B cell (primary cell): ENCODE data around the gene TBC1D23. TPM values are rescaled to one million over a fixed set of nuclear protein-coding genes. Genes with fewer than 3 reads are reported as not detected.

ENCODE experiments used
- ATAC-seq: fragments of 200-7000 bp; cut with Tn5 transposase; one replicate; pipeline ENCODE4 v1.10.0; 2021; ENCODE audit warnings: low read depth, mild to moderate bottlenecking, moderate number of reproducible peaks, moderate library complexity
- CTCF ChIA-PET: fragments of 350-600 bp; sonication (Branson Sonifier 250); formaldehyde crosslinking; loops from one replicate; lab custom pipeline; 2021; ENCODE audit warnings: antibody characterized with exemption, inconsistent platforms; lab: Charles Lee
- POLR2A ChIA-PET: fragments of 350-600 bp; sonication (Branson Sonifier 250); formaldehyde crosslinking; loops from one replicate; lab custom pipeline; 2021; ENCODE audit warnings: antibody characterized with exemption; lab: Charles Lee
- DNase-seq: peaks from one replicate; pipeline ENCODE4 v3.0.0; 2013
- H2AFZ ChIP-seq: 2 replicates; pipeline ENCODE4 v1.6.1; 2012; ENCODE audit warnings: mild to moderate bottlenecking, low read depth, low read length; ENCODE audit not compliant: insufficient read depth, poor library complexity, severe bottlenecking
- H3K27ac ChIP-seq, 2 donors: 1 replicate in 1 of 2; 2 replicates in 1 of 2; pipeline ENCODE4 v1.5.1; 2012 to 2013; ENCODE audit warnings: low read length in 2 of 2, mild to moderate bottlenecking in 2 of 2, moderate library complexity in 1 of 2
- H3K27me3 ChIP-seq, 4 experiments: fragments of 200-600 bp in 1 of 4; sonication (generic) in 1 of 4; replicated peaks in 1 of 4; 1 replicate in 2 of 4; 2 replicates in 2 of 4; pipeline versions ENCODE4 v1.6.1 to v1.7.0; 2013 to 2016; ENCODE audit warnings: low read length in 3 of 4, mild to moderate bottlenecking in 2 of 4, mixed read lengths in 1 of 4, moderate library complexity in 1 of 4; ENCODE audit not compliant: insufficient read depth in 4 of 4, control insufficient read depth in 3 of 4; ENCODE audit errors: control extremely low read depth in 1 of 4
- H3K36me3 ChIP-seq, 2 experiments: replicated peaks in 1 of 2; 1 replicate in 1 of 2; 2 replicates in 1 of 2; pipeline versions ENCODE4 v1.6.1 to v1.7.1; 2013; ENCODE audit warnings: low read length in 1 of 2; ENCODE audit not compliant: insufficient read depth in 2 of 2, control insufficient read depth in 1 of 2; ENCODE audit errors: control extremely low read depth in 1 of 2, extremely low read depth in 1 of 2
- H3K4me1 ChIP-seq, 2 donors: fragments of 200-600 bp in 1 of 2; sonication (generic) in 1 of 2; 1 replicate in 1 of 2; 2 replicates in 1 of 2; pipeline versions ENCODE4 v1.5.1 to v1.6.1; 2013 to 2017; ENCODE audit warnings: low read length in 2 of 2; ENCODE audit not compliant: control insufficient read depth in 2 of 2, insufficient read depth in 2 of 2
- H3K4me2 ChIP-seq: replicated peaks from 2 replicates; pipeline ENCODE3; 2012; ENCODE audit warnings: mild to moderate bottlenecking, low read depth, low read length; ENCODE audit not compliant: poor library complexity, severe bottlenecking
- H3K4me3 ChIP-seq, 5 experiments: fragments of 200-600 bp in 1 of 5; sonication (generic) in 1 of 5; 1 replicate in 3 of 5; 2 replicates in 2 of 5; pipeline versions ENCODE4 v1.5.1 to v1.7.0; 2011 to 2016; ENCODE audit warnings: low read length in 4 of 5, mild to moderate bottlenecking in 4 of 5, low read depth in 2 of 5, control low read depth in 1 of 5, moderate library complexity in 1 of 5; ENCODE audit not compliant: insufficient read depth in 1 of 5; ENCODE audit errors: control extremely low read depth in 1 of 5, extremely low read depth in 1 of 5
- H3K79me2 ChIP-seq: fragments of 200-600 bp; sonication (generic); one replicate; pipeline ENCODE4 v1.6.0; 2016; ENCODE audit warnings: low read length; ENCODE audit not compliant: control insufficient read depth, insufficient read depth
- H3K9ac ChIP-seq: fragments of 200-600 bp; sonication (generic); 2 replicates; pipeline ENCODE4 v1.6.1; 2017; ENCODE audit warnings: mild to moderate bottlenecking, low read length, moderate library complexity
- H3K9me3 ChIP-seq, 3 donors: one replicate each; pipeline versions ENCODE4 v1.6.1 to v1.7.1; 2013; ENCODE audit warnings: low read length in 2 of 3; ENCODE audit not compliant: control insufficient read depth in 2 of 3, insufficient read depth in 1 of 3; ENCODE audit errors: control extremely low read depth in 1 of 3
- H4K20me1 ChIP-seq: 2 replicates; pipeline ENCODE4 v1.6.0; 2012; ENCODE audit warnings: mild to moderate bottlenecking, low read length; ENCODE audit not compliant: insufficient read depth, control insufficient read depth, poor library complexity, severe bottlenecking
- H3K27ac Mint-ChIP-seq: one replicate; pipeline ENCODE4 v1.8.0; 2021; ENCODE audit warnings: mixed read lengths
- H3K27me3 Mint-ChIP-seq: one replicate; pipeline ENCODE4 v1.8.0; 2021; ENCODE audit warnings: mixed read lengths
- H3K4me1 Mint-ChIP-seq: one replicate; pipeline ENCODE4 v1.8.0; 2021; ENCODE audit warnings: mixed read lengths
- H3K4me3 Mint-ChIP-seq: one replicate; pipeline ENCODE4 v1.8.0; 2021; ENCODE audit warnings: mixed read lengths
- H3K9me3 Mint-ChIP-seq: one replicate; pipeline ENCODE4 v1.8.0; 2022; ENCODE audit warnings: mixed read lengths; ENCODE audit not compliant: insufficient read depth
- EZH2 ChIP-seq: IDR thresholded peaks from 2 replicates; pipeline ENCODE4 v1.6.1; 2012; ENCODE audit warnings: borderline replicate concordance, low read depth, mild to moderate bottlenecking, moderate library complexity, low read length; ENCODE audit not compliant: insufficient read depth, poor library complexity, severe bottlenecking
- WGBS: methylation state at CpG from one replicate; pipeline ENCODE4 v1.1.5; 2013; ENCODE audit warnings: missing lambda C conversion rate; ENCODE audit not compliant: insufficient coverage; 5-methylcytosine and 5-hydroxymethylcytosine counted together
- intact Hi-C: fragments of 100-400 bp; cut with micrococcal nuclease; formaldehyde crosslinking; loops from one replicate; pipeline ENCODE4 v1.10.0; 2022
- polyA plus RNA-seq: library from polyadenylated mRNA; depleted of rRNA; stranded (reverse); fragments of >200 nt; gene quantifications from 2 replicates; pipeline ENCODE4 v1.2.3, GENCODE V29; 2012
- total RNA-seq, 2 donors: library from RNA; stranded (reverse); fragments of 120-200 nt in 1 of 2; gene quantifications; 1 replicate in 1 of 2; 2 replicates in 1 of 2; pipeline versions ENCODE4 v1.2.3 to v1.2.4, GENCODE V29; 2013 to 2022
- TF ChIP-seq, protein P1 (sequence below): fragments of 200-600 bp; IDR thresholded peaks from one replicate; pipeline ENCODE4 v1.8.0; 2022; ENCODE audit warnings: antibody characterized with exemption, mild to moderate bottlenecking

TBC1D23 gene
- total and polyA plus RNA-seq, 2 donors (not counting 1 experiment from before 2014, with no cell fraction given) = 7.2 to 36.5 TPM

DNA sequence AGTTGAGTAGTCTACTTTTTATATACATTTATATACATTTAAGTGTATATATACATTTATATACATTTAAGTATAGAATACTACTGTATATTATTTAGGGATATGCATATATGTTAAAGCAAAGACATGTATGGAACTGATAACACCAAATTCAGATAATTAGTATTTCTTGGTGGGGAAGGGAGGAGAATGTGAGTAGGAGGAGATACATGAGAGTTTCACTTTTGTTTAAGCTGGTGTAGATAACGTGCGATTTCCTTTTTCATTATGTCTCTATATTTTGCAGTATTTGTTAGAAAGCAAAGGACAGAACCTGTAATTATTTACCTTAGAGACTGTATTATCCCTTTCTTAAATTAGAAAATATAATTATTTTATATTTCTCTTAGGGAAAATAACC lies 57.1 kb downstream of the TBC1D23 start:
- no peaks in the 10 kb centered on the region for H3K9me3 ChIP-seq
- no peak overlapping the region for H3K4me2 ChIP-seq
- WGBS = no CpG with 5 or more reads among the region's 2 CpGs
- intact Hi-C loops = loop anchor here (2.0 to 5.0 kb wide), 2 partner anchors 17 to 486 kb away; partner anchors contain the start of gene NIT2
- TF ChIP-seq EZH2 = no peak
- TF ChIP-seq, protein P1, sequence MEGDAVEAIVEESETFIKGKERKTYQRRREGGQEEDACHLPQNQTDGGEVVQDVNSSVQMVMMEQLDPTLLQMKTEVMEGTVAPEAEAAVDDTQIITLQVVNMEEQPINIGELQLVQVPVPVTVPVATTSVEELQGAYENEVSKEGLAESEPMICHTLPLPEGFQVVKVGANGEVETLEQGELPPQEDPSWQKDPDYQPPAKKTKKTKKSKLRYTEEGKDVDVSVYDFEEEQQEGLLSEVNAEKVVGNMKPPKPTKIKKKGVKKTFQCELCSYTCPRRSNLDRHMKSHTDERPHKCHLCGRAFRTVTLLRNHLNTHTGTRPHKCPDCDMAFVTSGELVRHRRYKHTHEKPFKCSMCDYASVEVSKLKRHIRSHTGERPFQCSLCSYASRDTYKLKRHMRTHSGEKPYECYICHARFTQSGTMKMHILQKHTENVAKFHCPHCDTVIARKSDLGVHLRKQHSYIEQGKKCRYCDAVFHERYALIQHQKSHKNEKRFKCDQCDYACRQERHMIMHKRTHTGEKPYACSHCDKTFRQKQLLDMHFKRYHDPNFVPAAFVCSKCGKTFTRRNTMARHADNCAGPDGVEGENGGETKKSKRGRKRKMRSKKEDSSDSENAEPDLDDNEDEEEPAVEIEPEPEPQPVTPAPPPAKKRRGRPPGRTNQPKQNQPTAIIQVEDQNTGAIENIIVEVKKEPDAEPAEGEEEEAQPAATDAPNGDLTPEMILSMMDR = no peak
- H3K9me3 Mint-ChIP-seq = no peaks in the 10 kb centered on the region
- H3K36me3 ChIP-seq = peaks cover 14 to 17% of the 10 kb centered on the region in 2 experiments
- H3K79me2 ChIP-seq = no peaks in the 10 kb centered on the region
- no peaks in the 10 kb centered on the region for H3K27me3 ChIP-seq
- H2AFZ ChIP-seq = no peak overlapping the region
- no peaks in the 10 kb centered on the region for H3K27me3 Mint-ChIP-seq
- no peak overlapping the region for H3K27ac Mint-ChIP-seq
- ChIA-PET POLR2A (no interaction called here), CTCF (interaction anchor here (2.0 to 3.9 kb wide), 2 partner anchors 249 to 273 kb away, joined by 7 to 46 read pairs; no protein-coding TSS in a partner anchor)
- no peak overlapping the region for H3K27ac ChIP-seq
- ATAC-seq (no peak), DNase-seq (no peak)
- H3K4me1 ChIP-seq = peaks cover 0 to 5% of the 10 kb centered on the region in 2 donors
- H3K4me1 Mint-ChIP-seq = no peaks in the 10 kb centered on the region
- H3K4me3 Mint-ChIP-seq = no peak overlapping the region
- no peak overlapping the region for H3K9ac ChIP-seq
- H4K20me1 ChIP-seq = no peaks in the 10 kb centered on the region
- H3K4me3 ChIP-seq = no peak overlapping the region

DNA sequence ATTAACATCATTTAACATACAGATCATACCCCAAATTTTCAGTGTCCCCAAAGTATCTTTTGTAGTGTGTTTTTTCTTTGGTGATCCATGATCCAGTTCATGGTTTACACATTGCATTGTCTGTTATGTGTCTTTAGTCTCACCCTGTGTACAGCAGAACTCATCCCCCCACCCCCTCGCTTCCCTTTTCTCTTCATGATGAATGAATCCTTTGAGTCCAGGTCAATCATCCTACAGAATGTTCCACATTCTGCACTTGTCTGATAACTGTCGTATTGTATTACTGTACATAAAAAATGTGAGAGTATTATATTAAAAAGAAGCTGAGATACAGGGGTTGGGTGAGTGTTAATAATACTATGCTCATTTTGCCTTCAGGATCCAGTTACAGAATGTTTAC lies 59.2 kb downstream of the TBC1D23 start:
- H3K4me1 Mint-ChIP-seq = no peaks in the 10 kb centered on the region
- peaks cover 0 to 5% of the 10 kb centered on the region in 2 donors for H3K4me1 ChIP-seq
- H3K9ac ChIP-seq = no peak overlapping the region
- ATAC-seq (no peak), DNase-seq (no peak)
- WGBS = no CpG with 5 or more reads among the region's 2 CpGs
- H3K9me3 ChIP-seq = no peaks in the 10 kb centered on the region
- ChIA-PET POLR2A (no interaction called here), CTCF (interaction anchor here (0.7 kb wide), 2 partner anchors 264 to 485 kb away, joined by 3 read pairs; no protein-coding TSS in a partner anchor)
- no peaks in the 10 kb centered on the region for H4K20me1 ChIP-seq
- no peak overlapping the region for H3K27ac ChIP-seq
- no peak overlapping the region for H3K4me3 ChIP-seq
- H3K27me3 Mint-ChIP-seq = no peaks in the 10 kb centered on the region
- H2AFZ ChIP-seq = no peak overlapping the region
- no peaks in the 10 kb centered on the region for H3K9me3 Mint-ChIP-seq
- no peaks in the 10 kb centered on the region for H3K79me2 ChIP-seq
- H3K27me3 ChIP-seq = no peaks in the 10 kb centered on the region
- H3K36me3 ChIP-seq = peaks cover 13 to 15% of the 10 kb centered on the region in 2 experiments
- intact Hi-C loops = loop anchor here (5.0 kb wide), 1 partner anchor 488 kb away; no protein-coding TSS in a partner anchor
- H3K4me3 Mint-ChIP-seq = no peak overlapping the region
- no peak overlapping the region for H3K4me2 ChIP-seq
- no peak for TF ChIP-seq EZH2
- TF ChIP-seq, protein P1 = no peak
- no peak overlapping the region for H3K27ac Mint-ChIP-seq
